ENCODE data around the gene NT5DC1.
A peak's percentile ranks its signal among the peaks of the same experiment; 100 is the strongest.

Gene NT5DC1

GRCh38 chr6:116144605-116145004 is 44.0 kb downstream of the NT5DC1 start:
- peak; percentile 34 for DNase-seq

DNA sequence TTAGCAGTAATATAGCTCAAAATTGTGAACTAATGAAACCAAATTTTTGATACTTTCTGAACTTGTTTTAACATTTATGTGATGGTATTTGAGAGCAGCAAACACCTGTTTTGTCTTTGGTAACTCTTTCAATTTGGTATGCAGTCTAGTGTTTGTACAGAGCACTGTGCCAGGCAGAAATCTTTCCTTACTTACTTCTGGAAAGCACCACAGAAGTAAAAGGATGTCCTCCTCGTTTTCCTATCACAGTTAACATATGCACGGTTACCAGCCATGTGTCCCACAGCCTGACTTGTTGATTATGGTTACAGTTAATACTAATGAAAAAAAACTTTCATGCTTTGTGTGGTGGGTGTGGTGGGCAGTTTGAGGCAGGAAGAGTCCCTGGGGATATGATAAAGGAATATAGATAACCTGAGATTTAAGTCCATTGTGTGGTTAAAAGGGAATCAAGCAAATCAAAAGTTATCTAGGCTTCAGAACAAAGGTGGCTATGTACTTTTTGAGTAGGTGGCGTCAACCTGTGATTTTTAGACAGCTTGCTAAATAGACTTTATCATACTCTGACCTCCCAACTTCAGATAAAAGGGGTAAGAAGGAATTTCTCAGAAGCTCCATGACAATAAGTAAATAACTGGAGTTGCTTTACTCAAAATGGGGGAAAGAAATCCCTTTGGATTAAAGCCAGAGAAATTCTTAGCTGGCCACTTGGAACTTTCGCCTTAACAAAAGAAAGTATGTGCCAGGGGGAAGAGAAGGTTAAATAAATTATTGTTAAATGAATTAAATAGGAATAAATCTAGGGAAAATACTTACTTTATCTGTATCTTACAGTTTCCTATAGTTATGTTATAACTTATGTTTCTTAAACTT is 45.4 kb downstream of the NT5DC1 start:
- no peak for DNase-seq

GRCh38 chr6:116152620-116153019 is 52.0 kb downstream of the NT5DC1 start:
- DNase-seq: no peak

DNA sequence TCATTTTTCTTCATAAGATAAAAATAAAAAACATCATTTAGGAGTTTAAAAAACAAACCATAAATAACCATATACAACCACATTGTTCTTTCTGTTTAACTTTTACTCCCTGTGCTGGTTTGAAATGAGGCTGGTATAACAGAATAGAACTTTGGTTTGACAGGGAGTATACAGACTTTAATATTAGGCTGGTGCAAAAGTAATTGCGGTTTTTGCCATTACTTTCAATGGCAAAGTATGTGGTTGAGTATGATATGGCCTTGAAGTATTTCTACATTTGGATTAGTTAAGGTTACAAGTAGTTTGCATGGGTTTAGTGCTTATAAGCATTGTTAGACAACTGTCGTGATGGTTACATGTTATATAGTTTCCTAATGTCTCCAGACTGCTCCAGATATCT is 54.2 kb downstream of the NT5DC1 start:
- DNase-seq: no peak

GRCh38 chr6:116156405-116157326 is 56.0 kb downstream of the NT5DC1 start:
- DNase-seq: no peak

DNA sequence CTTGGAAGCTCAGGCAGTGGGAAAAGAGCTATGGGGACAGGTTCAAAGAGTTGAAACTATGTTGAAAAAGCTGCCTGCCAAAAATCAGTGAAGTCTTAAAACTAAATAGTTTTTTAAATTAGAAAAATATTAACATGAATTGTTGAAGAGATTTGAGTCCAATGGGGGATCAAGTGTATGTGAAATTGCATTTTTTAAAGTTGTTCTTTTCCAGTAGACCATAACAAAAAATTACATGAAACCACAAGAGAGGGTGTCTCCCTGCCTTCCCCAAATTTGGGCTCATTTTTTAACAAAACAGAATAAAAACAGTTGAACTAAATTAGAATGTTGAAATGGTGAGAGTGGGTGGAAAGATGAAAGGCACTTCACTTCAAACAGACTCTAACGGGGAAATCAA is 56.7 kb downstream of the NT5DC1 start:
- DNase-seq: no peak

- DNase-seq: no peak
These were observed 58.0 kb downstream of the NT5DC1 start for GRCh38 chr6:116158641-116159040.

DNA sequence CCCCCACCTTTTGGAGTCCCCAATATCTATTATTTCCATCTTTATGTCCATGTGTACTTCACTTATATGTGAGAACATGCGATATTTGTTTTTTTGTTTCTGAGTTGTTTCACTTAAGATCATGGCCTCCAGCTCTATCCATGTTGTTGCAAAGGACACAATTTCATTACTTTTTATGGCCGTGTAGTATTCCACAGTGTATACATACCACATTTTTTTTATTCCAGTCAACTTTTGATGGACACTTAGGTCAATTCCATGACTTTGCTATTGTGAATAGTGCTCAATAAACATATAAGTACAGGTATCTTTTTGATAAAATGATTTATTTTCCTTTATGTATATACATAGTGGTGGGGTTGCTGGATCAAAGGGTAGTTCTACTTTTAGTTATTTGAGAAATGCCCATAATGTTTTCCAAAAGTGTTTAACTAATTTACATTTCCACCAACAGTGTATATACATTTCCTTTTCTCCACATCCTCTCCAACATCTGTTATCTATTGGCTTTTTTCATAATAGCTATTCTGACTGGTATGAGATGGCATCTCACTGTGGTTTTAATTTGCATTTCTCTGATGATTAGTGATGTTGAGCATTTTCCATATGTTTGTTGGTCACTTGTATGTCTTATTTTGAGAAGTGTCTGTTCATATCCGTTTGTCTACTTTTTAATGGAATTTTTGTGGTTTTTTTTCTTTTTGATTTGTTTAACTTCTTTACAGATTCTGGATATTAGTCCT is 59.3 kb downstream of the NT5DC1 start:
- DNase-seq: no peak

DNA sequence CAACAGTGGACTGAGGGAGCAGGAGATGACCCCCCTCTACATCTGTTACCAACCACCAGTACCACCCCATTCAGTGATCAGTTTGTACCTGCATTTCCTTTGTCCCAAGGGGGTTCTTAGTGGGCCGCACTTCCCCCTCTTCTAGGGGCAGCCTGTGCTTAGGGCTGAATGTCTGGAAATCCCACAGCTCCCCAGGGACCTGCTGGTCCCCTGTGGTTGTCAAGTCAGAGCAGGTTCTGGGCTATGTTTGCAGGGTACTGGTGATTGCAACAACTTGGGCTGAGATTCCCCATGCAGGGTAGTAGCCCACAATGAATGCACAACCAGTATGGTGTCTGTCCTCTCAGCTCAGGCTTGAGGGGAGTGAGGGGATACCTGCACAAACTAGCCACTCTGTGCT is 64.9 kb downstream of the NT5DC1 start:
- DNase-seq: no peak

DNA sequence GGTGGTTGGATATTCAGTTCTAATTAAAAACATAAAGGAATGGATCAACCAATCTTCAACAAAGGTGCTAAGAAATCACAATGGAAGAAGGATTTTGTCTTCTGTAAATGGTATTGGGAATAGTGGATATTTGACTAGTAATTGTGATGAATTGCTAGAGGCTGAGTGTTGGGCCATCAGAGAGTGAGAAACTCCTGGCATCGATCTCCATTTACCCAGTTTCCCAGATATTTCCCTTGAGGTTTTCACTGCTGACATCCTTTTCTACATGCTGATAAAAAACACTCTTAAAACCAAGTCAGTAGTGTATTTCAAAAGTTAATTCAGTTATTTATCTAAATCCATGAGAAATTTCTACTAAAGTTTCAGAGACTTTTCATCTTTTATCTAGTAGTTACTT is 65.7 kb downstream of the NT5DC1 start:
- DNase-seq: no peak

GRCh38 chr6:116168148-116168547 is 67.5 kb downstream of the NT5DC1 start:
- DNase-seq: no peak

- no peak for DNase-seq
These were observed 69.2 kb downstream of the NT5DC1 start for GRCh38 chr6:116169880-116170279.

GRCh38 chr6:116170358-116171057 is 69.9 kb downstream of the NT5DC1 start:
- no peak for DNase-seq

GRCh38 chr6:116173928-116174327 is 73.3 kb downstream of the NT5DC1 start:
- DNase-seq: no peak

DNA sequence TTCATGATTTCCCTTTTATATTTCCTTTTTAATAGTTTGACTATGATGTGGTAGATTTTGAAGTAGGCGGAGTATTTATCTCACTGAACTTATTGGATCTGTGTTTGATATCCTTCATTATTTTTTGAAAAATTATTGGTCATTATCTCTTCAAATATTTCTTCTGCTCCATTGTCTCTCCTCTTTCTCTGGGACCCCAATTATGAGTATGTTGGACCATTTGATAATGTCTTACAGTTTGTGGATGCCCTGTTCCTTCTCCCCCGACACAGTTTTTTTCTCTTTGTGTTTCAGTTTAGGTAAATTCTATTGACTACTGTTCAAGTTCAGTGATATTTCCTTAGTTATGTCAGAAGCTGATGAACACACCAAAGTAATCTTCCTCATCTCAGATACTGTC is 74.7 kb downstream of the NT5DC1 start:
- no peak for DNase-seq

DNA sequence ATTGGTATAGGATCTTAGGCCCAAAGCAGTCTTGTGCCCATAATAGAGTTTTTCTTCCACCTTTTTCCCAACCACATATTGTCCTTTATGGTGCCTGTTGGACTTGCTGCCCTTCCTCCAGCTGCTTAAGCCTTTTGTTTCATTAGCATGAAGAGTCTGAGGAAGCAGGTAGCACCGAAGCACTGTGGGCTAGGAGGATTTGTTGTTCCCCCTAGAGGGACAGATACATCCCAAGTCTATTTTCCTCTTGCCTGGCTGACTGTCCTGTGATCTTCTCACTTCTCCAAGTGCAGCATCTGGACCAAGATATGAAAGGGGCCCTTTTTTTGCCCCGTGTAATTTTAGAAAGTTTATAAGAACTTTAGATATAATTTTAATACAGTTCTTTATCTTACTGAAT is 75.9 kb downstream of the NT5DC1 start:
- DNase-seq: no peak

DNA sequence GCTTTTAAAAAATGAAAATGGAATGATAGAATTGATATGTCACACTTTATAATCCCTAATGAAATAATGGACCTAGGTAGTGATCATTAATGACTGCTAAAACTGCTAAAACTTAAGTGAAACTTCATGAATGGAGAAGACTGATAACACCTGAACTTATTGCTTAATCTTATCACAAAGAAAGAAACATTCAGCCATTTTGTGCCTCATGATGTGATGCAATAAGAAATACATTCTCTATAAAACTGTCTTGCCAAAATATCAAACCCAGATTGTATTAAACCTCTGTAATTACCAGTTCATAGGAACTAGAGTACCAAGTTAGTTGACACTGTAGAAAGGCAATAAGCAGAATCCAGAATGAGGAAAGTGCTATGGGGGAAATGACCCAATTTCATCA is 79.7 kb downstream of the NT5DC1 start:
- no peak for DNase-seq

DNA sequence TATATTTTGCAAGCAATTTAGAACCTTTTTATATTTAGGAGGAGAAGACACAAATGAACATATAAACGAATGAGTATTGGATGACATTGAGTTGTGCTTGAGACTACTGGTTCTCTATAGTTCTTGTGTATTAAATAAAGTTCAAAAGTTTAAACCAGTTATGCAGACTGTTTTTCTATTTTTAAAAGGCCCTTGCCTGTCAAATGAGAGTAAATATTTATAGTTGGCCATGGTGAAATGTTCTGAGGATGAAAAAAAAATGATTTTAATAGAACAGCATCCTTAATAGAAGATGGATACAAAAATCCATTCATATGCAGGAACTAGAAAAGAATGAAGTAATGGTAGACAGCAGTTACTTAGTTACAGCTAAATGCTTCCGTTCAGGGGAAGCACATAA is 88.8 kb downstream of the NT5DC1 start:
- no peak for DNase-seq

- peak; percentile 40 for DNase-seq
These were observed 89.9 kb downstream of the NT5DC1 start for GRCh38 chr6:116190550-116190949.

- no peak for DNase-seq
These were observed 91.2 kb downstream of the NT5DC1 start for GRCh38 chr6:116191881-116192280.

DNA sequence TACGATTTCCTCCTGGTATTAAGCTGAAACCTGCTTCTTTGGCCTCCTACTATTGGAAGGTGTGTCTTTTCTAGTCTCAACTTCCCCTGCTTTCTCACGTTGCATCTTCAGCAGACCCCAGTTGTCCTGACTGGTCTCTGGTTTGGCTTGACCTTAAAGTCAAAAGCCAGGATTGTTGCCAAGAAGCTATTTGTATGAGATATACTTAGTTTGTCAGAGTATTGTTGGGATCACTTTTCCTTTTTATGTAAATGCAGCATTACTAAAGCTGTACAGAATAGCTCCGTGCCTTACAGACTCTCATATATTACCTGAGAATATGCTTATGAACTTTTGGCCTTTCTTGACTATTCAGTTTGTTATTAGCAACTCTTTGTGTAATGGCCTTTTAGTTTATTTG is 92.1 kb downstream of the NT5DC1 start:
- no peak for DNase-seq

GRCh38 chr6:116196841-116197240 is 96.2 kb downstream of the NT5DC1 start:
- DNase-seq: no peak
